Stimulated activated CD4-positive, alpha-beta T cell treated with anti-CD3 and anti-CD28 coated beads, Interleukin-4, amount 100 ng/mL, for 24 hours (primary cell): ENCODE results near the gene TGM5.

Source experiments
- DNase-seq: peaks from one replicate; pipeline ENCODE4 v3.0.0-alpha.2; 2020

The TGM5 gene

DNA sequence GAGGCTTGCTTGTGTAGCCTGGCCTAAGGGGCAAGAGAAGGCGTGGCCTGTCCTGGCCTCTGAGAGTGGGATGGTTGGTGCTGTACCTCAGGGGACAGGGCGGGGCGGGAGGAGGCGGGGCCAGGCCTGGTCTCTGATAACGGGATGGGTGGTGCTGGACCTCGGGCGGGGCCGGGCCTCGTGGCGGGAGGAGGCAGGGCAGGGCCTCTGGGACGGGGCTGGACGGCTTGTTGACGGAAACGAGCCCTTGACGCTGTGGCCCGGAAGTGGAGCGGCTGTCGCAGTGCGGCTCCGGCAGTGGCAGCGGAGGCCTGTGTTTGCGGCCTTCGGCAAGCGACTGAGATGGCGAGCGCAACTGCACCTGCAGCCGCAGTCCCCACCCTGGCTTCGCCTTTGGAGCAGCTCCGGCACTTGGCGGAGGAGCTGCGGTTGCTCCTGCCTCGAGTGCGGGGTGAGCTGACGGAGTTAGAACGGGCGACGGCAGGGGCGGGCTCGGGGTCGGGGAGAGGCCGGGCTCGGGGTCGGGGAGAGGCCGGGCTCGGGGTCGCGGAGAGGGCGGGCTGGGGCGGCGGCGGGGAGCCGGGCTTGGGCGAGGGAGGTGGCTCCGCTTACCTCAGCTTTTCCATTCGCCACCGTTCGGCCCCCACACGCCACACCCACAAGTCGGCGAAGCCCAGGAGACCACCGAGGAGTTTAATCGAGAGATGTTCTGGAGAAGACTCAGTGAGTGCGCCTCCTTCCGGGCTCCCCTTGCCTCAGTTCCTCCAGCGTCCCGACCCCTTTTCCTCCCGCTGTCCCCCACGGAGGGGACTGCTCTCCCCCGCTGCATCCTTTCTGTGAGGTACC is 81.3 kb downstream of the TGM5 start, which contains the start of gene CCNDBP1:
Gene CCNDBP1, plus strand, starts transcription at position 247 of the 846 bp plus-strand sequence. Its CDS starts 96 bp downstream, at position 343.
- DNase-seq = peak; percentile 88

DNA sequence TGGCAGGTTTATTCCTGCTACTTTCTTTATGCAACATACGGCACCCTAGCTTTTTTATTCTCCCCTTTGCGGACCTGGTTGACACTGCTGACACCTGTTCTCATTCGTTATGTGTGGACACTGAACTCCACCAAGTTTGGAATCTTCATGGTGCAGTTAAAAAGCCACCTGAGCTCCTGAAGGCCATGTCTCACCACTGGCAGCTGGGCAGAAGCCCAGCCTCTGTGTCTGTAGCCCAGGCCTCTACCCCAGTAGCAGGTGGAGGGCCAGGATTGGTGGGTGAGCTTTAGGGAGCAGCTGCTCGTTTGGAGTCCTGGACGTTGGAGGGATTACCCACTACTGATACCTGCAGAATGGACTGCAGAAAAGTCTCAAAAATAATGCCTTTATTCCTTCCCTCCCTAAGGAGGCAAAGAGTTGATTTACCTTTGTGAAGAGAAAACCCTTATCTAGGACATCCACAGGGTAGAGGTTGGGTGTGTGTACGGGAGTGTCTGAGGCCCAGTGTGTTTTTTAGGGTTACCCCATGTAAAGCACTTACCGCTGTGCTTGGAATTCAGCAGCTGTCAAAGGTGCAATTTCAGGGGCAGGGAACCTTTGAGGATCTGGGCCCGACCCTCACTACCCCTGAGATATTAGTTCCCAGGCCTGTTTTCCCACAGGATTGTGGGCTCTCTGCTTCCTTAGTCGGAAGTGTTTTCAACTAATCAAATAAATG is 82.2 kb downstream of the TGM5 start:
- no peak for DNase-seq

DNA sequence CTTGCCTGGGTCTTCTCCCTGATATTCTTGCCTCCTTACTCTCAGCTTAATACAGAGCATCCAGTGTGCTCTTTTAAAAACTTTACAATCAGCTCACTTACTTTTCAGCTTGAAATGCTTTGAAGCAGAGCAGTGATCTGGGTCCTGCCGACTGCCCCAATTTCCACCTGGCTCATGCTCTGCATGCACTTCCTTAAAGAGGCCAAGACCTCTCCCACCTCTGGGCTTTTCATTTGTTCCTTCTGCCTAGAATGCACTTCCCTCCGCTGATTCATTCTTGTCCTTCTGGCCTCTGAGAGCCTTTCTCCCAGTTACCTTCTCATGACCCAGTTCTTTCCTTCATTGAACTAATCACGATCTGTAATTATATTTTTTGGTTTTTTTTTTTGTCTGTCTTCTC is 83.5 kb downstream of the TGM5 start:
- no peak for DNase-seq
